ACHN (cell line): ENCODE data around the gene ERN1.
"Not testable (repeated sequence)": the region's sequence is repeated elsewhere in the genome, so short reads cannot be mapped to it uniquely, and the experiment has no call there.

ENCODE experiments used
- DNase-seq: peaks from one replicate; pipeline ENCODE4 v3.0.0-alpha.2; 2015
- in situ Hi-C: cut with HindIII; loops from 2 replicates; pipeline ENCODE4 v1.10.0; 2017; ENCODE audit warnings: low sequenced_read_pairs, low pct_ligation_motif_present, low pct_unique_long_range_greater_than_20kb

Gene ERN1

DNA sequence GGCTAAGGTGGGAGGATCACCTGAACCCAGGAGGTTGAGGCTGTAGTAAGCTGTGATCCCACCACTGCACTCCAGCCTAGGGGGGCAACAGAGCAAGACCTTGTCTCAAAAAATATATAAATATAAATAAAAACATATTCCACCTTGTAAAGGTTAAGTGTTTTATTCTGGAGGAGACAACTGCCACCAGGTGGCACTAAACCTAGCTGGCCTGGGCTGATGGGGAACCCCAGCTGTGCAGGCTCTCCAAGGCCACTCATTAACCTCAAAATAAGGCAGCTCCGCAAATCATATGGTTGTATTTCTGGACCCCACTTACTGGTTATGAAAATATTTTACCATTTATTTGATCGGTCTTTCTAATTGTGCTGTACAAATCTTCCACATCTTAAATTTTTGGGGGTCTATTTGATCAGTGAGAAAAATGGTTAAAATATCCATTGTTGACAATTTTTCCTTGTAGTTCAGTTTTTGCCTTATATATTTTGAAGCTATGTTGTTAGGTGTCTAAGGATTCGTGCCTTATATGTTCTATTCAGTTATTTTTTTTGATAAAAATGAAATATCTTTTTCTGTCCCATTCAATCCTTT lies 101.0 kb downstream of the ERN1 start:
- in situ Hi-C loops = loop anchor here (25.0 kb wide), 1 partner anchor 233 kb away; the partner anchor contains the start of gene TEX2
- DNase-seq = peak; percentile 73

DNA sequence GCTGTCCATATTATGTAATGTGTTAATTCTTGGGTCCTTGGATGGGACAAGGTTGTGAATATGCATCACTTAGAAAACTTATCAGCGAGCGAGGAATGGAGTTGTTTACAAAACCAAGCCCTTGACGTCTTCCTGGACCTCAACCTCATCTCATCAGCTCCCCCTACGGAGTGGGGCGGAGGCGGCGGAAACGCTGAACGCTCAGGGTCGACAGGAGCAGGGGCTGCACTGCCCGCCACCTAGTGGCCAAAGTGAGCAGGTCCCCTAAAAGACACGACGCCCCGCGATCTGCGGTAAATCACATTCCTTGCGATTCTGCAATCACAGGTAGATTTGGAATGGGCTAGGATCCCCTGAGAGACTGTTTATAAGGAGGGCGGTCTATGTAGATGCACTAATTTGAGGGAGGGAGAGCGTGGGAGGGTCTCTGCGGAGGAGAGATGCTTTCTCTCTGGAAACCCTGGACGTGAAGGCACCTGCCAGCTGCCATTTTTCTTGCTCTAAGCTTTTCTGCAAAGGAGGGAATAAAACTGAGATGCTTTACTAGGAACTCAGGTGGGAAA lies 104.1 kb downstream of the ERN1 start:
- DNase-seq = peak; percentile 83
- in situ Hi-C loops = loop anchor here (25.0 kb wide), 1 partner anchor 236 kb away; the partner anchor contains the start of gene TEX2

DNA sequence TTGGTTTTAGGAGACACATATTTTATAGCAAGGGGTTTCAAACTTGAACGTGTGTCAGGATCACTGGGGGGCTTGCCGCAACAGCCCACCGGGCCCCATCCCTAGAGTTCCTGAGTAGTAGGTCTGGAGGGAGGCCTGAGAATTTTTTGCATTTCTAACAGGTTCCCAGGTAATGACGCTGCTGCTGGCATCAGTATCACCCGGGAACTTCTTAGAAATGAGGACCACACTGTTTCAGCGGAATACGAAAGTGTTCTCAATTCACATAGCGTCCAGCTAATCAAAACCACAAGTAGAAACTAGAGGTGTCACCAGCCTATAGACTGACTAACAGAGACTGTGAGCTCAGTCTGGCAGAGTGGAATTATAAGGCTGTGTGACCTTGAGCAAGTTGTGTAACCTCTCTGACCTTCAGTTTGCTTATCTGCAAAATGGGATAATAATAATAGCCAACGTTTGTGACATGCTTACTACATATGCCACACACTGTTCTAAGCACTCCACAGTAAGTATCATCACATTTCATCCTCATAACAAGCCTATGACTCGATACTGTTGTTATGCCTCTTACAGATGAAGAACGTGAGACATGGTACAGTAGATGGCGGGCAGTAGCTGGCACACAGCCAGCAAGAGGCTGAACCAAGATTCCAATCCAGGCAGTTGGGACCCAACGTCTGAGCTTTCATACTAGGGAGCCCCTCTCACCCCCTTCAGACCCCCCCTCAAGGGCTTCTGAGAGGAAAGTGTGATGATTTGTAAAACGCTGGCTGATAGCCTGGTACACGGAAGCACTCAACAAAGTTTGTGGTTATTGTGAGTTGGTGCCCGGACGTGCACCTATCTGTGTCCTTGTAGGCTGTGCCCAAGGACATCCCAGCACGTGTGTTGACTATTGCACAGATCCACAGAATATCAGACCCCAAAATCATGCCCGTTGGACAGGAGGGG lies 104.9 kb downstream of the ERN1 start:
- in situ Hi-C loops = loop anchor here (25.0 kb wide), 1 partner anchor 237 kb away; the partner anchor contains the start of gene TEX2
- DNase-seq = no peak

DNA sequence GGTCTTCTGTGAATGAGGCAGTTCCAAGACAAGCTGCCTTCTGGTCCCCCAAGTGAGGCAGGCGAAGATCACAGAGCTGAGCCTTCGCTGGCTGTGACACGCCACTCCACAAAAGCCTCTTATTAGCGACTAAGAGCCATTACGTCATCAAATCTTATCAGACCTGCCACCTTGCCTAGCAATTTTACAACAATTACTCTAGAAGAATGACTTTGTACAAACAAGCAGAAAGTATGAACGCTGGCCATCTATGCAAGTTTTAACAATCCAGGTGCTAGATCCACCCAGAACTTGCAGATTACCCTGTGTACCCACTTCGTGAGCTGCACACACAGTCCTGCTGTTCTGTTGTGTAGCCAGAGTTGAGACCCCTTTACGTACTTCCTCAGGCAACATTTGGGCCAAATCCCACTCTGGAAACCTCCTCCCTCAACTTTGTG lies 105.7 kb downstream of the ERN1 start:
- in situ Hi-C loops = no loop called here
- DNase-seq = no peak

DNA sequence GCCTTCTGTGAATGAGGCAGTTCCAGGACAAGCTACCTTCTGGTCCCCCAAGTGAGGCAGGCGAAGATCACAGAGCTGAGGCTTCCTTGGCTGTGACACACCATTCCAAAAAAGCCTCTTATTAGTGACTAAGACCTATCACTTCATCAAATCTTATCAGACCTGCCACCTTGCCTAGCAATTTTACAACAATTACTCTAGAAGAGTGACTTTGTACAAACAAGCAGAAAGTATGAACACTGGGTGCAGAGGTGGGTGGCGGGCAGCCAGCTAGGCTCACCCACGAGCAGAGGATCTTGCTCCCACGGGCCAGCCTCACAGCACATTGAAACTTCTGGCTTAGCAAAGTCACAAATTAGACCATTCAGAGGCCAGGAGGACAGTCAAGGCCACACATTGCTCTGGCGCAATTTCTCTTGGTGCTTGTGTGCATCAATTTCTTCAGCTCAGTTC lies 107.3 kb downstream of the ERN1 start:
- DNase-seq = no peak

DNA sequence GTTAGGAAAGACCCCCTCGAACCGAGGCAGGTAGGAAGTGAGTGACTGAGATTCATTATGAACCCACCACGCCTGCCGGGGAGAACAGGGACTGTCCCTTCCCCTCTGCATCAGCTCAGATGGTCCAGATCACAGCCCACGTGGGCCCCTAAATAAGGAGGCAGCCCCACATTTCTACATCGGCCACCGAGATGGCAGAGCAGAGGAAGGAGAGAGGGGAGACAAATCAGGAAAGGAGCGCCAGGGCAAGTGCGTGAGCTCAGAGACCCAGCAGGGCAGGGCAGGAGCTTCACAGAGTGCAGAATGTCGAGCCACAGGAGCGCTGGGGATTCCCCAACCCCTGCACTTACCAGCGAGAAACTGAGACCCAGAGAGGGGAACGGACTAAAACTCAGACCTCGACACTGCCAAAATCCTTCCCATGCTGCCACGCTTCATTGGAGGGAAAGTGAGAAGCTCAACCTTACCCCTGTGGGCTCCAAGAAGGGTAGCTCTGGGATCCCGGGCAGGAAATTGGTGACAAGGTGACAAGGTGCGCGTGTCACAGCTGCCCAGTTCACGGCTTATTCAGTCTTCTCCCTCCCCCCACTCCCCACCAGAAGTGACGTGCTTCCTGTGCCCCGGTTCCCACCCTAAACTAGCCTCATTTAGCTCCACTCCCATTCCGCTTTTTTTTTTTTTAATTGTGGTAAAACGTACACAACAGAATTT lies 109.7 kb downstream of the ERN1 start, which contains the start of gene ICAM2:
Gene ICAM2, minus strand, starts transcription at position 578 of the 711 bp plus-strand sequence. CDS start 13,942 bp downstream, outside the sequence.
- in situ Hi-C loops = no loop called here
- peak; percentile 20 for DNase-seq

More for the DNA sequence above, 107.3 kb downstream of the ERN1 start:
- in situ Hi-C loops = no loop called here

DNA sequence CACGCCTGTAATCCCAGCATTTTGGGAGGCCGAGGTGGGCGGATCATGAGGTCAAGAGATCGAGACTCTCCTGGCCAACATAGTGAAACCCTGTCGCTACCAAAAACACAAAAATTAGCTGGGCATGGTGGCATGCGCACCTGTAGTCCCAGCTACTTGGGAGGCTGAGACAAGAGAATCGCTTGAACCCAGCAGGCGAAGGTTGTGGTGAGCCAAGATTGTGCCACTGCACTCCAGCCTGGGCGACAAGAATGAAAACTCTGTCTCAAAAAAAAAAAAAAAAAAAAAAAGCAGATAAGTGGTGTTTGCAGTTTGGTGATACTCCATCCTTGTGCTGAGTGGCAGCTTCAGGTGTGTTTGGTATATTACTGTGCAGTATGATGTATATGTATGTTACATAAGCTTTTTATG lies 110.4 kb downstream of the ERN1 start:
- DNase-seq, in situ Hi-C loops: not testable (repeated sequence)

DNA sequence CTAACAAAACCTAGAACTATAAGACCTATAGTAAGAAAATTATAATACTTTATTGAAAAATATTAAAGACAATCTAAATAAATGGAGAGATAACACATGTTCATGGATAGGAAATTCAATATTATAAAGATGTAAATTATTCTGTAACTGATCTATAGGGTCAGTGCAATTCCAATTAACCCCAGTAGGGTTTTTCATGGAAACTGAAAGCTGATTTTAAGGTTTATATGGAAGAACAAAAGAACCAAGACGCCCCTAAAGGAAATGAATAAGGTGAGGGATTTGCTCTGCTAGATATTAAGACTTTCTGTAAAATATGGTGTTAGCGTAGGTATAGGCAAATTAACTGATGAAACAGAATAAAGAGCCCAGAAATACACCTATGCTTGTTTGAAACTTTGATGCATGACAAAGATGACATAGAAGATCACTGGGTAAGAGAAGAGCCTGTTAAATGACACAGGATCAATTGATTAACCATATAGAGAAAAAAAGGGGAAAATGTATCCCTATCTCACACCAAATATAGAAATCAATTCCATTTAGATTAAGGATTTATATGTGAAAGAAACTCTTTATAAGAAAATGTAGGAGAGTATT lies 112.5 kb downstream of the ERN1 start:
- in situ Hi-C loops = no loop called here

DNA sequence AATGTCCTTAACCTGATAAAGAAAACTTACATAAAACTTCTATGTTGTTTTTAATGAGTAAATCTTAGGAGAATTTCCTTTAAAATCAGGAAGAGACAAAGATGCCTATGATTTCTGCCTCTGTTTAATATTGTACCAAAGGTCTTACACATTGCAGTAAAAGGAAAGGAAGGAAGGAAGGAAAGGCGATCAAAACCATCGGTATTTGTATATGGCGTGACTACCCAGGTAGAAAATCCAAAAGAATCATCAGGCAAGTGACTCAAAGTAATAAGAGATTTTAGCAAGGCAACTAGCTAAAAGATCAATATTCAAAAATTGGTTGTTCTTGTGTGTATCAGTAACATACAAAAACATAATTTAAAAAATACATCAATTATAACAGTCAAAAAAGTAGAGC lies 113.0 kb downstream of the ERN1 start:
- DNase-seq = no peak
- in situ Hi-C loops = no loop called here

More for the DNA sequence above, 112.5 kb downstream of the ERN1 start:
- DNase-seq = no peak

DNA sequence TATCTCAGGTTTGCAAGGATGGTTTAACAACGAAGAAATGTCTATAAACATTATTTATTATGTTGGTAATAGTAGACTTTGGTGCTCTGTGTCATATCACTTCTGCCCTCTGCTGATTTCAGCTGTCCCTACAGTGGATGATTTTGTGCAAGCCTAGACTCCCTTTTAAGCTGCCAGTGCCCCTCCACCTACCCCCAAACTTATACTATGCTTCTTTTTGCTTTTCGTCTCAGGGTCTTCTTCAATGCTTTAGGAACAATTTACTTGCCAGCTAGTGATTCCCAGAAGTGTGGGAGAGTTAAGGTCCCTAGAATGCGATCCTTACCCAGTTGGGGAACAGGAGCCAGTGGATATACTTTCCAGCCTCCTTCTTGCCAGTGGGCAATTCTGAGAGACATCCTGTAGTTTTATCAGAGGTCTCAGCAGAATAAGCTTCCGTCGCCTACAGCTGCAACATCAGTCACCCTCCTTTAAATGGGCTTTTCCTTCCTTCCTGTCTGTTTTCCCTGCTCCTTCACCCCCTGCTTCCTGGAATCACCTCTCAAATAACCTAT lies 113.6 kb downstream of the ERN1 start:
- no peak for DNase-seq
- in situ Hi-C loops = no loop called here

DNA sequence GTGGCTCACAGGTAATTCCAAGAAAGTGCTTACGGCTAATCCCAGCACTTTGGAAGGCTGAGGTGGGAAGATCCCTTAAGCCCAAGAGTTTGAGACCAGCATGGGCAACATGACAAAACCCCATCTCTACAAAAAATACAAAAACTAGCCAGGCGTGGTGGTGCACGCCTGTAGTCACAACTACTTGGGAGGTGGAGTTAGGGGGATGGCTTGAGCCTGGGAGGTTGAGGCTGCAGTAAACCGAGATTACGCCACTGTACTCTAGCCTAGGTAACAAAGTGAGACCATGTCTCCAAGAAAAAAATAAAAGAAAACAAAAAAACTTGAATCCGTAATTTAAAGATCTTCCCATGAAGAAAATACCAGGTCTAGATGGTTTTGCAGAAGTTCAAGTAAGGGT lies 114.5 kb downstream of the ERN1 start:
- DNase-seq = no peak
- in situ Hi-C loops = no loop called here

DNA sequence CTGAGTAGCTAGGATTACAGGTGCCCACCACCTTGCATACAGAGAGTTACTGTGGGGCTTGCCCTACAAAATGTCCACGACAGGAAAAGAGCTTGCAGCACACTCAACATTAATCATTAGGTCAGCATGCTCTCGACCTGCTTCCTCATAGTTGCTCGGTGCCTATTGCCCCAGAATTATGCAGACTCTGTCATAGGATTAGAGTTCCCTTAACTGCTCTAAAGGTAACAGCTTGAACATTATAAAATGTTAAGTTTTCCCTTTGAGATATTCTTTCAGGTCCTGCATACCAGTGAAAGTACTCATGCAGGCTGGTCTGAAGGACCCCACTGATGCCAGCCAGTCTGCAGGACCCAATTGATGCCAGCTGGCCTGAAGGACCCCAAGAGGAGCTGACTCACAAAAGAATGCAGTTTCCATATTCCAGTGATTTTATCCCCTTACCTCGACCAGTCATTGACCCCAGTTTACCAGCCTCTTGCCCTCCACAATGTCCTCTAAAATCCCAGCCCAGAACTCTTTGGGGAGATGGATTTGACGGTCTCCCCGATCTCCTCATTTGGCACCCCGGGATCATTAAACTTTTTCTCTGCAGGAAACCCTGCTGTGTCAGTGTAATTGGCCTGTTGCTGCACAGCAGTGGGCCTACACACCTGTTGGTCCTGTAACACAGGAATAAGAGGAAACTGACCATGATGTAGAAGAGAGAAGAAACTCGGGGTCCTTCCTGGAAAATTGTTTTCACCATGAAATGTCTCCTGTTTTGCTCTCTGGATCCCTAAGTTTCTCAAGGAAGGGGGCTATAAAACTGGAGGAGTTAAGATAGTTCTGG lies 120.2 kb downstream of the ERN1 start:
- in situ Hi-C loops = no loop called here
- peak; percentile 16 for DNase-seq

DNA sequence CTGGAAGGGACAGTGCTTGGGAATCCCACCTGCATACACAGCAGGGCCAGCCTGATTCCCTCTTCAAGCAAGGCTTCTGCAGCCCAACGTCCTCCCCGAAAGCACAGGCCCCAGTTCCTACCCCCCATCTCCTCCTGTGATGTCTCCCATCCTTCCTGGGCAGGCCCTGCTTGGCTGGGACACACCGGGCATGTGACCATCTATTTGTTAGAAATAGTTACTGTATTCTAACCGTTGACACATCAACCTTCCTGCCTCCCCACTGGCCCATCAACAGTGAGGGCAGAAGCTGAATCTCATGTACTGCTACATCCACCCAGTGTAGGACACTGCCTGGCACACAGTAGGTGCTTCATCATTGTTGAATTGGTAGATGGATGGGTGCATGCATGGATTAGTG lies 121.1 kb downstream of the ERN1 start:
- DNase-seq = no peak

DNA sequence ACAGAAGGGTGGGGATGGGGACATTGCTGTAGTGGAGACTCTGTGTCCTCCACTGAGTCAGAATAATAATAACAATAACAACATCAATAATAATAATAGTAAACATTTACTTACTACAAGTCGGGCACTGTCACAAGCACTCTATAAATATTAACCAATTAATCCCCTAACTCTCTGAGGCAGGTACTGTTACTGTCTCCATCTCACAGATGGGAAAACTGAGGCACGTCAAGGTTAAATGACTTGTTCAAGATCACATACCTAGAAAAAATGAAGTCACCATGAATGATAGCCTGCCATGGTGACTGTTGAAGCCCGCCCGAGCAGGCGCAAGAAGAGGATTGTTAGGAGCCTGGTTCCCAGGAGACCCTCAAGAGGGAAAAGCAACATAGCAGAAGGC lies 121.6 kb downstream of the ERN1 start:
- in situ Hi-C loops = no loop called here
- DNase-seq = no peak

More for the DNA sequence above, 121.1 kb downstream of the ERN1 start:
- in situ Hi-C loops = no loop called here

DNA sequence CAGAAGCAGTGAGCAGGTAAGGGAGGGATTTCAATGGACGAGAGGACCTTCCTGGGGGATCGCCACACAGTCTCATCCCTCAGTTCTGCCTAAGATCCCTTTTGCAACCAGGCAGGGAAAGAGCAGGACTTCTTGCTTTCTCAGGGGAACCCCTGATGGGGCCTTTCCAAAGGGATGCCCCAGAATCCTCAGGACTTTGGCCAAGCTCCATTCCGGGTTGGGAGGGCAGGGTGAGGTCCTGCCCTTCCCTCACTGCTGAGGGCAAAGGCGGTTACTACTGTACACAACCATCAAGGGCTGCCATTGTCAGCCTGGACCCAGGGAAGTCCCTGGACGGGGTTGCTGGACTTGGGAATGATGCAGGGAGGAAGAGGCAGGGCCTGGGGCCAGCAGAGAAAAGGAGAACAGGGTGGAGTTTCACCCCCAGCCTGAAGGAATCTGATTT lies 122.1 kb downstream of the ERN1 start:
- in situ Hi-C loops = no loop called here
- DNase-seq = no peak

DNA sequence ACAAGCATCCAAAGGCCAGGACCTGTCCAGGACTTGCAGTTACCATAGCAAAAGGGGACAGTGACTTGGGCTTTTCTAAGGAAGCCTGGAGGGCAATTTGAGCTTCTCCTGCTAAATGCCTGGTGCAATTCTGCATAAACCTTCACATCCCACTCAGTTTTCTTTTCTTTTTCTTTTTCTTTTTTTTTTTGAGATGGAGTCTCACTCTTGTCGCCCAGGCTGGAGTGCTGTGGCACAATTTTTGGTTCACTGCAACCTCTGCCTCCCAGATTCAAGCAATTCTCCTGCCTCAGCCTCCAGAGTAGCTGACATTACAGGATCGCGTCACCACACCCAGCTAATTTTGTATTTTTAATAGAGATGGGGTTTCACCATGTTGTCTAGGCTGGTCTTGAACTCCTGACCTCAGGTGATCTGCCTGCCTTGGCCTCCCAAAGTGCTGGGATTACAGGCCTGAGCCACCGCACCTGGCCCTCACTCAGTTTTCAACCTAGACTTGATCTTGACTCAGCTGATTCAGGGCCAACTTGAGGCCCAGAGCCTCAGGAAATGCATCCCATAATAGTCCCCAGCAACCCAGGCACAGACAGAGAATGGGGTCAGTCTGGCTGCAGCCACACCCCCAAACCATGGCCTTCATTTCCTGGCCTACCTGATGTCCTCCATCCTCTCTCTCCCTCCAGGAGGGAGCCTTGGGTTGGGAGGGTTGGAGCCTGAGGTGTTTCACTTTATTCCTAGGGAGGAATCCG lies 122.7 kb downstream of the ERN1 start:
- in situ Hi-C loops, DNase-seq: not testable (repeated sequence)
